Lower leg skin (tissue), 3 donors: ENCODE results near the gene PXK.

ENCODE experiments used
- POLR2A ChIP-seq, 2 donors: fragments of 450-650 bp; IDR thresholded peaks; one replicate each; pipeline ENCODE4 v1.6.1; 2016 to 2017; ENCODE audit warnings: antibody characterized with exemption in 2 of 2, mild to moderate bottlenecking in 1 of 2, moderate library complexity in 1 of 2
- TF ChIP-seq, protein P1 (sequence below), 3 donors: fragments of 450-650 bp; IDR thresholded peaks; one replicate each; pipeline ENCODE4 v1.5.1; 2016; ENCODE audit warnings: antibody characterized with exemption in 3 of 3, mild to moderate bottlenecking in 3 of 3, moderate library complexity in 2 of 3

DNA sequence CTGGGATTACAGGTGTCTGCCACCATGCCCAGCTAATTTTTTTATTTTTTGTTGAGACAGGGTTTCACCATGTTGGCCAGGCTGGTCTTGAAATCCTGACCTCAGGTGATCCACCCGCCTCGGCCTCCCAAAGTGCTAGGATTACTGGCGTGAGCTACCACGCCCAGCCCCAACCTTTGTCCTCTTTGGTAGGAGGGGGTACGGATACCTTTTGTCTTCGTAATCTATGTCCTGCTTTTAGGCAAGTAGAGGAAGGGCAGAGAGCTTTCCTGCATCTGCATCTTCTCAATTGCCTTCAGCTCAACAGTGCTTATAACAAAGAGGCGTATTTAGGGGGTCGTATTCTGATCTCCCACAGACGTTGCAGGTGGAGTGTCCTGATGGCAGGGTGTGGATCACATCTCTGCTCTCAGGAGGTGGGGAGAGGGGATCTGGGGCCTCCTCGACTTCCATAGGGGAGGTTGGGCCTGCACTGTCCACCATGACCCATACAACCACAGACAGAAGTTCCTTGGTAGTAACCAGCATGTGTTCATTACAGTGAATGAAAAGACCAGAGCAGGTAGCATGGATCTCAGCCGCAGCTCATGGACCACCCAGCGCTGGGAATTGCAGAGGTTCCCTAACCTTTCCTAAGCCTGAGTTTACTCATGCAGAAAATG, 137.8 kb downstream of the PXK start:
- TF ChIP-seq, protein P1, sequence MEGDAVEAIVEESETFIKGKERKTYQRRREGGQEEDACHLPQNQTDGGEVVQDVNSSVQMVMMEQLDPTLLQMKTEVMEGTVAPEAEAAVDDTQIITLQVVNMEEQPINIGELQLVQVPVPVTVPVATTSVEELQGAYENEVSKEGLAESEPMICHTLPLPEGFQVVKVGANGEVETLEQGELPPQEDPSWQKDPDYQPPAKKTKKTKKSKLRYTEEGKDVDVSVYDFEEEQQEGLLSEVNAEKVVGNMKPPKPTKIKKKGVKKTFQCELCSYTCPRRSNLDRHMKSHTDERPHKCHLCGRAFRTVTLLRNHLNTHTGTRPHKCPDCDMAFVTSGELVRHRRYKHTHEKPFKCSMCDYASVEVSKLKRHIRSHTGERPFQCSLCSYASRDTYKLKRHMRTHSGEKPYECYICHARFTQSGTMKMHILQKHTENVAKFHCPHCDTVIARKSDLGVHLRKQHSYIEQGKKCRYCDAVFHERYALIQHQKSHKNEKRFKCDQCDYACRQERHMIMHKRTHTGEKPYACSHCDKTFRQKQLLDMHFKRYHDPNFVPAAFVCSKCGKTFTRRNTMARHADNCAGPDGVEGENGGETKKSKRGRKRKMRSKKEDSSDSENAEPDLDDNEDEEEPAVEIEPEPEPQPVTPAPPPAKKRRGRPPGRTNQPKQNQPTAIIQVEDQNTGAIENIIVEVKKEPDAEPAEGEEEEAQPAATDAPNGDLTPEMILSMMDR (IDR thresholded peaks at IDR 0.05): no peak
- TF ChIP-seq POLR2A (IDR thresholded peaks at IDR 0.05): no peak
